ACC112 (cell line): Measurements from ENCODE around the gene BOC.

Experiments used
- H2AFZ ChIP-seq: fragments of 200-600 bp; sonication (generic); one replicate; pipeline ENCODE4 v1.6.0; 2017; ENCODE audit warnings: antibody characterized with exemption, low read length; ENCODE audit not compliant: unreplicated experiment
- H3K27ac ChIP-seq: fragments of 200-600 bp; sonication (generic); 2 replicates; pipeline ENCODE4 v1.5.1; 2014; ENCODE audit warnings: low read depth, mild to moderate bottlenecking, antibody characterized with exemption, low read length, moderate library complexity
- H3K27me3 ChIP-seq: fragments of 200-600 bp; sonication (generic); 2 replicates; pipeline ENCODE4 v1.6.1; 2014; ENCODE audit warnings: mild to moderate bottlenecking, antibody characterized with exemption, low read length, moderate library complexity, mixed read lengths; ENCODE audit not compliant: insufficient read depth
- H3K36me3 ChIP-seq: fragments of 200-600 bp; sonication (generic); 2 replicates; pipeline ENCODE4 v1.6.1; 2016; ENCODE audit warnings: mild to moderate bottlenecking, antibody characterized with exemption, low read length, moderate library complexity, mixed read lengths; ENCODE audit not compliant: insufficient read depth
- H3K4me1 ChIP-seq: fragments of 200-600 bp; sonication (generic); one replicate; pipeline ENCODE4 v1.6.1; 2016; ENCODE audit warnings: low read length, mixed read lengths; ENCODE audit not compliant: insufficient read depth, unreplicated experiment, control insufficient read depth
- H3K4me3 ChIP-seq: fragments of 200-600 bp; sonication (generic); 2 replicates; pipeline ENCODE4 v1.5.1; 2014; ENCODE audit warnings: mild to moderate bottlenecking, low read depth, low read length
- H3K79me2 ChIP-seq: fragments of 200-600 bp; sonication (generic); one replicate; pipeline ENCODE4 v1.6.0; 2016; ENCODE audit warnings: low read length; ENCODE audit not compliant: control insufficient read depth, unreplicated experiment, insufficient read depth

The BOC gene

DNA sequence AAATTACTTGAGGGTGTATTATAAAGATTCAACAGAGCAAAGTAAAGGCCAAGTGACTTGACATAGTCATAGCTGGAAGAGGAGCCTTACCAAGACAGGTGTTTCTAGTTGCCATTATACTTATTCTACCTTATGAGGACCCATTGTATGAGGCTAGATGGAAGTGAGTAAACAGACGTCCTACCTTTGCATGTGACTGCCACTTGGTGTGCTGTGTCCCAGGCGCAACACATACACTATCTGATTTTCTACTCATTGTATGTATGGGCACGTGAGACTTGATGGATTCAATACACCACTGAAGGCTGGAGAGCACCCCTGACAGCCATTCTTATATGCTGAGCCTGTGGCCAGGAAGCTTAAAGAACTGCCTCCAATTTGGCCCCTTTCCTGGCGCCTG lies 40.5 kb downstream of the BOC start:
- peaks cover 19% of the 10 kb centered on the region for H3K4me1 ChIP-seq

DNA sequence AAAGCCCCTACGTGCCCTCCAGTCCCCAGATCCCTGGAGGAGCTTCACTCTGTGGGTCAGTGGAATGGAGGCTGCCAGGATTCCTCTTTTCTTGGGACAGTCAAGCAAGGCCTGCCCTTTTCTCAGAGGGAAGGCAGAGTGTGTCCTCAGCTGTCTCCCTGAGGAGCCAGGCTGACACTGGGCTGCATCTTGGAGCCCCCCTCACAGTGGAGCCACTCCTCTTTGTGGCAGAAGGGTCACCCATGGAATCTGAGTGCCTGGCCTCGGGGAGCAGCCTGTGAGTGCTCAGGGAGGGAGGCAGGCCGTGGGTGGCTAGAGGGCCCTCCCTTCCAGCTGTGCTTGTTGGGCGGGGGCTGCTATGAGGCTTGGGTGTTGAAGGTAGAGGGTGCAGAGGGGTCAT lies 41.2 kb downstream of the BOC start:
- no peaks in the 10 kb centered on the region for H3K27me3 ChIP-seq
- H2AFZ ChIP-seq: no peak overlapping the region
- H3K79me2 ChIP-seq: no peaks in the 10 kb centered on the region
- H3K4me1 ChIP-seq: peaks cover 13% of the 10 kb centered on the region
- H3K27ac ChIP-seq: no peak overlapping the region
- H3K4me3 ChIP-seq: no peak overlapping the region
- H3K36me3 ChIP-seq: no peaks in the 10 kb centered on the region

More for the DNA sequence above, 40.5 kb downstream of the BOC start:
- Histone ChIP-seq H3K36me3 (no peaks in the 10 kb centered on the region), H3K79me2 (no peaks in the 10 kb centered on the region), H3K4me3 (no peak overlapping the region), H3K27ac (no peak overlapping the region), H3K27me3 (no peaks in the 10 kb centered on the region), H2AFZ (no peak overlapping the region)

DNA sequence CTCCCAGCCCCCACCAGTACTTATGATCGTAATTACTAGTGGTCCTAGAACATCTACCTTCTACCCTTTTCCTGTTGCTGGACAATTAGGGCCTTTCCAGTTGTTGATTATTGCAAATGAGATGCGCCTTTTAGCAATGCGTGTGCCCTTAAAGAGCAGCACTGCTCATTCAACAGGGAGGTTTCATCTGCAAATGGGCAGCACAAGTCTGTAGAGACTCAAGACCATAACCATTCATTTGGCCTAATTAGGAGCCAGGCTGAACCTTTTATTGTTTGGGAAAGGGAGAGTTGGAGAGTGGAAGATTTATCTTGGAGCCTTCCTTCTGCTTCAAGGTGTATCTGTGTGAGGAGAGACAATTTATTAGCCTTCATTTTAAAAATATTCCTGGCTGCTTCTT lies 42.3 kb downstream of the BOC start:
- Histone ChIP-seq H3K4me1 (peaks cover 10% of the 10 kb centered on the region), H3K4me3 (no peak overlapping the region), H3K27ac (no peak overlapping the region), H3K36me3 (no peaks in the 10 kb centered on the region), H3K27me3 (no peaks in the 10 kb centered on the region), H3K79me2 (no peaks in the 10 kb centered on the region), H2AFZ (no peak overlapping the region)

DNA sequence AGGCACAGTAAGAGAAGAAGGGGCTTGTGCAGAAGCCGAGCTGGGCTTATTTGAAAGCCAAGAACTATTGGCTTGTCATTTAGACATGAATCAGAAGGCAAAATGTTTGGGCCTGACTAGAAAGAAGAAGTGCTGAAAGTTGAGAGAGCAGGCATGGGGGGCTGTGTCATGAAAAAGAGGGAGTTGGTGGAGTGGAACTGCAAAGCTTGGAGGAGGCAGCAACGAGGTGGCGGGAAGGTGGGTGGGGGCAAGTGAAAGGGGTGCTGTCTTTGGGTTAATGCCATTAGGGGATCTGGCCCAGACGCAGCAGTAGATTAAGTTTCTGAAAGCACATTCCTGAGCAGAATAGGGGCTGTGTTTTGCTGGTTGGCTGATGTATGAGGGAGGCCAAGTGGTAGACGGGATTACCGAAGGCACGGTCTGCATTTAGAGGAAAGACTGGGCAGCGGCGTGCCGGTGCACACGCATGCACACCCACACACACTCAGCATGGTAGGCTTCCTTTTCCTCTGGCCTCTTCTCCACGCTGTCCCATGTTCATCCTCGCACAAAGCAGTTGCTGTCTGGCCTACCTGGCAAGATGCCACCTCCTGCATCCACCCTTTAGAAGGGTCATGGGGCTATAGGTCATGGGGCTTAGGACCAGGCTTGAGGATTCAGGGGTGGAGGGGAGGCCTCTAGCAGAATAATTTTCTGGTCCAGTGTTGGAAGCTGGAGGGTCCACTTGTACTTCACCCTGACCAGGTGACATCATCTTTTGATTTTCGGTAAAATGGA lies 43.0 kb downstream of the BOC start:
- Histone ChIP-seq H3K4me3 (no peak overlapping the region), H3K79me2 (no peaks in the 10 kb centered on the region), H2AFZ (no peak overlapping the region), H3K27ac (no peak overlapping the region), H3K27me3 (no peaks in the 10 kb centered on the region), H3K4me1 (peaks cover 4% of the 10 kb centered on the region), H3K36me3 (no peaks in the 10 kb centered on the region)

DNA sequence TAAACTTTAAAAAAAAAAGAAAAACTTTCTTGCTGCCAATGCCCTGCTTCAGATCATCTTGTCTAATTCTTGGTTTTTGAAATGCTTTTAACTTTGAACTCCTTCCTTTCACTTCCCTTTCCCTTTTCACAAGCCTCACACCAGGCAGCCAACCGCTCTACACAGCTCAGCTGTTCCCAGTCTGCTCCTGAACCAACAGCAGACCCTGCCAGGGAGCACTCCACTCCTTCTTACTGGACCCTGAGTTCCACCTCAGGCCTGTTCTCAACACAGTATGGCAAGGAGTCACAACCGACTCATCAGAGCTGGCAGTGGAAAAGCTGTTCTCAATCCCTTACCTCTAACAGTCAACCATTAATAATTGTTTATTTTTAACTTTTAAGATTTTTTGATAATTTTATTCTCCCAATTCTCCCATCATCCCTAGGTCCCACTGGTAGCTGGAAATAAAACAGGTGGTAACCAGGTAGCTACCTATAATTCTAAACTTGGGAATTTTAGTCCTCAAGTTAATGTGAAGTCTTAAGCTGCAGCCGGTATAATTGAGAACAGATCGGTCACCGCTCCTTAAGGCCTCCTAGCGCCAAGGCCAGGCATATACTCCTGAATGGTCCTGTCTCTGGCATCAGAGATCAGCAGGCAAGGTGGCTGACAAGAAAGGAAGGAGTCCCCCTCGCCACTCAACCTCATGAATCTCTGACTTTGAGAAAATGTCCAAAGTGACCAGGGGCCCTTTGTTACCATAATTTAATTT lies 43.9 kb downstream of the BOC start:
- Histone ChIP-seq H3K36me3 (no peaks in the 10 kb centered on the region), H3K4me1 (no peaks in the 10 kb centered on the region), H3K79me2 (no peaks in the 10 kb centered on the region), H3K27me3 (no peaks in the 10 kb centered on the region), H3K27ac (no peak overlapping the region), H2AFZ (no peak overlapping the region), H3K4me3 (no peak overlapping the region)

DNA sequence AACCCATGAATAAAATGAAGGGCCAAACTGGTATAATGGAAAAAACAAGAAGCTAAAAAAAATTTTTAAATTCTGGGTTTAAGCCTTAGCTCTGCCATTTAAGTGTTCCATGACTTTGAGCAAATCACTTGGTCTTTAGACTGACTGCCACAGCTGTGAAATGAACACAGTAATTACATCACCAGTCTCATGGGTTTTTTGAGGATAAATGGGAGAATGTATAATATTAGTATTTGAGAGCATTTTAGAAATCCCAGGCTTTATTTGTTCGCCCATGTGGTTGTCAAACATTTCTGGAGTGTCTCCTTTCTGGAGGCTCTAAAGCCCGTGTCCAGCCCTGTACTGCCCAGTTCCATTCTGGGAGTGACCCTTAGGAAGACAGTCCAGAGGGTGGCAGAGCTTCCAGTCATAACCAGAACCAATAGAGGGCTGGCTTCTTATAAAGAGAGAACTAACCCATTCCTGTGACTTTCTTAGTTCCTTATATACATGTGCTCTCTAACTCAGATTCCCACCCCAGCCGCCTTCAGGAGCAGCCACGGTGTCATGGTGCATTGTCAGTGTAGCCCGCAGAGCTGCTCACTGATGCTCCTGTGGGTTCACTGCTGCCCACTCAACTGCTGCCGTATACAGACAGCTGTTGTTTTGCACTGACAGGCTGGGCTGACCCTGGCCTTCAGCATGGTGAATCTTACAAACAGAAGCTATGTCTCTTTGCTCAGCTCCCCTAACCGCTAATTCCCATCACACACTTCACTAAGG lies 44.7 kb downstream of the BOC start:
- no peak overlapping the region for H3K4me3 ChIP-seq
- H2AFZ ChIP-seq: no peak overlapping the region
- no peak overlapping the region for H3K27ac ChIP-seq
- H3K4me1 ChIP-seq: no peaks in the 10 kb centered on the region
- no peaks in the 10 kb centered on the region for H3K36me3 ChIP-seq
- H3K27me3 ChIP-seq: no peaks in the 10 kb centered on the region
- H3K79me2 ChIP-seq: no peaks in the 10 kb centered on the region

DNA sequence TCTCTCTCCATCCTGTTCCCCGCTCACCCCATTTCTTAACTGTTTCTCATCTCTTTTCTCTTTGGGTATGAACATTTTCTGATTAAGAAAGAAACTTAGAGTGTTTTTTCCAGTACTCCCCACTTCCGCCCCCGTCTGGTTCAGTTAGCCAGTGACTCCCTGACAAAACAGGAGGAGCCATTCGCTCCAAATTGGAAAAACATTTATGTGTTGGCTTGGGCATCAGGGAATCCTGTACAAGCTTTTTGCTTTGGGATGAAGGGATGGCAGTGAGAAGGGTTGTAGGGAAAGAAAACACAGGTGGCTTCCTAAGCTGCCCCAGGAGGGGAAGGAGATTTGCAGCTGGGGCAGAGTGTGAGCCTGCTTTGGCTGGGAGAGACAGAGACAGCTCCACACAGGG lies 47.0 kb downstream of the BOC start:
- Histone ChIP-seq H3K4me1 (no peaks in the 10 kb centered on the region), H3K36me3 (no peaks in the 10 kb centered on the region), H3K79me2 (no peaks in the 10 kb centered on the region), H3K27me3 (no peaks in the 10 kb centered on the region), H2AFZ (no peak overlapping the region), H3K4me3 (no peak overlapping the region), H3K27ac (no peak overlapping the region)

DNA sequence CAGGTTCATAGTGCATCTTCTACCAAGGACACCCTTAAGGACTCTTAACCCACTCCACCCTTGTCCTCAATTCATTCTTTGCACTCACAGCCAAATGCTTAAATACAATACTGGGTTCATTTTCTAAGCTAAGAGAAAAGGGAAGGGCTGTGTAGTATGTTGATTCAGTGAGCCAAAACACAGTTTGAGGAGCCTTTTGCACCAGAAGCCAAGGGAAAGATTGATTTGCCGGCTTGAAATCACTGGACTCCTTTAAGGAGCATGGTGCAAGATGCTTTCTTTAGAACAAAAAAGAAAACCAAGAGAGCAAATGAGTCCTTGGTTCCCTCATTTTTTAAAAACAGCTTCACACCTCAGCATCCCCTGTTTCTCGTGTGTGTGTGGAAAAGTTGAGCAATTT lies 47.8 kb downstream of the BOC start:
- no peaks in the 10 kb centered on the region for H3K4me1 ChIP-seq
- H3K79me2 ChIP-seq: no peaks in the 10 kb centered on the region
- H3K27ac ChIP-seq: no peak overlapping the region
- no peaks in the 10 kb centered on the region for H3K36me3 ChIP-seq
- H3K27me3 ChIP-seq: no peaks in the 10 kb centered on the region
- H3K4me3 ChIP-seq: no peak overlapping the region
- H2AFZ ChIP-seq: no peak overlapping the region

DNA sequence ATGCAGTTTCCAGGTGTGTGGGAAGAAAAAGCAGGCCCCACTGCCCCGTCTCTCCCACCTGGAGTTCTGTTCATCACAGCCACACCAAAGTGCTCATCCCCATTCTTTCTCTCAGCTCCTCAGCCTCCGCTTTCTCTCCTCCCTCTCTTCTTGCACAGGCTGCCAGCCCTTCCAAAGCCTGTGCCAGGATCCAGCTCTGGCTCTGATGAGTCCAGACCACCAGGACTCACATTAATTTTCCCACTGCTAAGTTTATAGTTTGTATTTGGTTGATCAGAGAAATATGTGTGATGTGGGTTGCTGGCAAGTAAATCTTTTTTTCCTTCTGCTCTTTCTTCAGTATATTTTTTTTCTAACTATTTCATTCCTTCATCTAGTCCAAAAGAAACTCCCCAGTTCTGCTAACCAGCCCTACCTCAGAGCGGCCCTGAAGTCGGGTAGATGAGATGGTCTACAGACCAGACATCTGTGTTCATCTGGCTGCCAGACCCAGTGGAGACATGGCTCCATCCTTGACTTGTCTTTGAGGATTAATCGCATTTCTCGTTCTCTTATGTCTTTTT lies 49.8 kb downstream of the BOC start:
- H3K79me2 ChIP-seq: no peaks in the 10 kb centered on the region
- no peak overlapping the region for H3K27ac ChIP-seq
- no peak overlapping the region for H3K4me3 ChIP-seq
- H3K27me3 ChIP-seq: no peaks in the 10 kb centered on the region
- no peaks in the 10 kb centered on the region for H3K4me1 ChIP-seq
- no peak overlapping the region for H2AFZ ChIP-seq
- no peaks in the 10 kb centered on the region for H3K36me3 ChIP-seq

DNA sequence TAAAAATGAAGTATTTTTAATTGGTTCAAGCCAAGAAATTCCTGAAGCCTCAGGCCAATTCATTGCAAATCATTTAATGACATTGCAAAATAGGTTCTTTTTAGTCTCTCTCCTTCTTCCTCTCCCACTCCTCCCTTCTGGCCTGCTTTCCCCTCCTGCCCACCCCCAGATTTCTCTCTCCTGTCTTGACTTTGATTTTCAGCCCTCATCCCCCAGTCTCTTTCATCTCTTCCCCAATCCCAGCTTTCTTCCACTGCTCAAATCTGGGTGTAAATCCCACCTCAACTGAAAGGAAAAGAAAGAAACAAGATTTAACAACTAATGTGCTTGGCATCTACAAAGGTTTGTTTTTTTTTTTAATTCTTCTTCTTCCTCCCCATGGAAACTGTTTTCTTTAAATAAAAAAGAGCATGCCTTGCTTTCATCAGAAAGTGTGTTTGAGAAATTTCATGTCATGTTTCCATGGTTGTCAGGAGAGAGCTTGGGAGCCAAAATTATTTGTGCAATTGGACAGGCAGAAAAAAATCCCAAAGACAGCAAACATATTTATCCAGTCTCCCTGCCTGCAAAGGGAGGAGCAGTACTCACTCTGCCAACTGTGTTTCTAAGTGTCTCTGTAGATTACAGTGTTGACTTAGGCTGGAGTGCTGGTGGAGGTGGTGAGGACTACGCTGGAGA lies 50.4 kb downstream of the BOC start:
- Histone ChIP-seq H3K4me3 (no peak overlapping the region), H3K4me1 (no peaks in the 10 kb centered on the region), H3K79me2 (no peaks in the 10 kb centered on the region), H2AFZ (no peak overlapping the region), H3K36me3 (no peaks in the 10 kb centered on the region), H3K27ac (no peak overlapping the region), H3K27me3 (no peaks in the 10 kb centered on the region)
